Stimulated activated CD8-positive, alpha-beta memory T cell treated with anti-CD3 and anti-CD28 coated beads, Interleukin-7, amount 100 ng/mL, for 24 hours (primary cell): Measurements from ENCODE around the gene MST1R.
"Not testable (repeated sequence)": the region's sequence is repeated elsewhere in the genome, so short reads cannot be mapped to it uniquely, and the experiment has no call there.

Experiments
- DNase-seq: peaks from one replicate; pipeline ENCODE4 v3.0.0-alpha.2; 2020; ENCODE audit warnings: low read depth

MST1R gene

GRCh38 chr3:49903451-49904424, at the start of gene MST1R:
Gene MST1R (minus strand): TSS chr3:49903873. CDS start chr3:49903609, 264 bp downstream.
- peak; percentile 57 for DNase-seq

- no peak for DNase-seq
These were observed 49.3 kb upstream of the MST1R start for GRCh38 chr3:49952924-49953323.

- no peak for DNase-seq
These were observed 39.0 kb upstream of the MST1R start for GRCh38 chr3:49942651-49943050.

GRCh38 chr3:49940667-49941249, 37.1 kb upstream of the MST1R start:
- no peak for DNase-seq

GRCh38 chr3:49939858-49940666, 36.4 kb upstream of the MST1R start, which contains the start of gene RBM6:
Gene RBM6 (plus strand): TSS chr3:49940150. CDS start chr3:49962642, 22,492 bp downstream.
- DNase-seq: peak; percentile 82

- no peak for DNase-seq
These were observed 33.4 kb upstream of the MST1R start for GRCh38 chr3:49937090-49937489.

- DNase-seq: not testable (repeated sequence)
These were observed 28.6 kb upstream of the MST1R start for GRCh38 chr3:49932281-49932680.

- no peak for DNase-seq
These were observed 27.2 kb upstream of the MST1R start for GRCh38 chr3:49930922-49931321.

GRCh38 chr3:49930168-49930690, 26.6 kb upstream of the MST1R start:
- DNase-seq: no peak

GRCh38 chr3:49929291-49930167, 25.9 kb upstream of the MST1R start, which contains the start of gene MON1A:
Gene MON1A (minus strand): TSS chr3:49929811. CDS start chr3:49913346, 16,465 bp downstream.
- peak; percentile 82 for DNase-seq

GRCh38 chr3:49928481-49929017, 24.9 kb upstream of the MST1R start:
- no peak for DNase-seq

GRCh38 chr3:49927798-49928197, 24.1 kb upstream of the MST1R start:
- no peak for DNase-seq

GRCh38 chr3:49926117-49926728, 22.6 kb upstream of the MST1R start:
- no peak for DNase-seq

- no peak for DNase-seq
These were observed 21.8 kb upstream of the MST1R start for GRCh38 chr3:49925485-49925884.

- no peak for DNase-seq
These were observed 21.0 kb upstream of the MST1R start for GRCh38 chr3:49924683-49925082.

- not testable (repeated sequence) for DNase-seq
These were observed 14.3 kb upstream of the MST1R start for GRCh38 chr3:49917806-49918590.

- no peak for DNase-seq
These were observed 13.0 kb upstream of the MST1R start for GRCh38 chr3:49916686-49917085.

- no peak for DNase-seq
These were observed 11.2 kb upstream of the MST1R start for GRCh38 chr3:49914906-49915305.

GRCh38 chr3:49912881-49913281, 9.2 kb upstream of the MST1R start:
- no peak for DNase-seq
